Spleen (tissue), 7 donors: ENCODE data around the gene TGFBRAP1.

Experiments
- CTCF ChIP-seq, 11 experiments: fragments of 200-600 bp in 7 of 11; fragments of 450-650 bp in 4 of 11; sonication (generic) in 4 of 11; IDR thresholded peaks in 8 of 11; conservative IDR thresholded peaks in 3 of 11; 1 replicate in 7 of 11; 2 replicates in 4 of 11; pipeline versions ENCODE4 v1.4.0 to v1.8.0; 2016 to 2021; ENCODE audit warnings: antibody characterized with exemption in 11 of 11, inconsistent platforms in 4 of 11, mild to moderate bottlenecking in 1 of 11
- POLR2A ChIP-seq, 3 donors: fragments of 450-650 bp; IDR thresholded peaks; one replicate each; pipeline ENCODE4 v1.5.1; 2017; ENCODE audit warnings: antibody characterized with exemption in 3 of 3, mild to moderate bottlenecking in 1 of 3
- POLR2AphosphoS5 ChIP-seq, 3 donors: sonication (generic); formaldehyde crosslinking; IDR thresholded peaks; one replicate each; pipeline ENCODE4 v1.5.1; 2017; ENCODE audit warnings: antibody characterized with exemption in 3 of 3
- donor health status: DM: no; HTN: no; CAD: no; lungs with moderate emphysema.
- donor health status: DM: no; HTN: no; CAD: no.
- donor health status: DM: no; HTN: no; CAD: no.

GRCh38 chr2:105371810-105372209 lies 42.3 kb upstream of the TGFBRAP1 start:
- TF ChIP-seq CTCF (IDR thresholded peaks at IDR 0.05 in 8 of 11, conservative IDR thresholded peaks at IDR 0.05 in 3 of 11) (no peak), POLR2AphosphoS5 (IDR thresholded peaks at IDR 0.05) (no peak), POLR2A (IDR thresholded peaks at IDR 0.05) (no peak)
